H1 (cell line): ENCODE measurements around the gene DDX11. TPM values are rescaled to one million over a fixed set of nuclear protein-coding genes. Genes with fewer than 3 reads are reported as not detected.

Experiments
- CTCF ChIA-PET: fragments of 300-600 bp; sonication (Branson Sonifier 250); formaldehyde crosslinking; loops from one replicate; lab custom pipeline; 2021; ENCODE audit not compliant: partially characterized antibody; lab: Charles Lee
- POLR2A ChIA-PET: fragments of 300-600 bp; sonication (Branson Sonifier 250); formaldehyde crosslinking; loops from one replicate; lab custom pipeline; 2021; ENCODE audit warnings: inconsistent platforms; ENCODE audit not compliant: partially characterized antibody; lab: Charles Lee
- DNase-seq, 2 experiments: peaks; one replicate each; pipeline versions ENCODE4 v3.0.0 to v3.0.0-alpha.2; 2010 to 2022; ENCODE audit warnings: low spot score in 2 of 2, low read depth in 1 of 2, mixed read lengths in 1 of 2
- FAIRE-seq: peaks from 2 replicates; lab custom pipeline; 2011; peaks lifted over from hg19 to GRCh38; lab: Jason Lieb, UNC
- H2AFZ ChIP-seq: 2 replicates; pipeline ENCODE4 v1.8.1; 2012; ENCODE audit warnings: low read length, inconsistent platforms
- H2AK5ac ChIP-seq: 2 replicates; pipeline ENCODE4 v1.6.1; 2013; ENCODE audit warnings: low read depth, low read length
- H2BK120ac ChIP-seq: replicated peaks from 2 replicates; pipeline ENCODE3; 2013; ENCODE audit warnings: low read depth, low read length, inconsistent platforms
- H2BK12ac ChIP-seq: 2 replicates; pipeline ENCODE4 v1.6.1; 2013; ENCODE audit warnings: low read depth, low read length
- H2BK15ac ChIP-seq: 2 replicates; pipeline ENCODE4 v1.6.1; 2013; ENCODE audit warnings: low read length
- H2BK20ac ChIP-seq: 2 replicates; pipeline ENCODE4 v1.6.1; 2013; ENCODE audit warnings: low read length
- H2BK5ac ChIP-seq: 2 replicates; pipeline ENCODE4 v1.6.1; 2013; ENCODE audit warnings: low read depth, low read length
- H3K14ac ChIP-seq: 2 replicates; pipeline ENCODE4 v1.6.1; 2013; ENCODE audit warnings: inconsistent platforms; ENCODE audit not compliant: insufficient read length
- H3K18ac ChIP-seq: 2 replicates; pipeline ENCODE4 v1.6.1; 2013; ENCODE audit warnings: low read length; ENCODE audit errors: extremely low read depth
- H3K23ac ChIP-seq: 2 replicates; pipeline ENCODE4 v1.6.1; 2013; ENCODE audit warnings: inconsistent platforms; ENCODE audit not compliant: insufficient read length
- H3K23me2 ChIP-seq: 2 replicates; pipeline ENCODE4 v1.6.1; 2013; ENCODE audit warnings: low read depth, low read length
- H3K27ac ChIP-seq: 2 replicates; pipeline ENCODE4 v1.6.1; 2011; ENCODE audit warnings: low read depth, low read length, inconsistent platforms
- H3K27me3 ChIP-seq, 4 experiments: replicated peaks in 1 of 4; 1 replicate in 1 of 4; 2 replicates in 3 of 4; pipeline versions ENCODE4 v1.6.1 to v1.8.1; 2011 to 2013; ENCODE audit warnings: low read length in 3 of 4, mild to moderate bottlenecking in 3 of 4, inconsistent platforms in 2 of 4, mixed read lengths in 2 of 4, moderate library complexity in 1 of 4; ENCODE audit not compliant: control insufficient read depth in 3 of 4, insufficient read depth in 3 of 4; ENCODE audit errors: extremely low read depth in 1 of 4
- H3K36me3 ChIP-seq, 4 experiments: 2 replicates each; pipeline versions ENCODE4 v1.6.1 to v1.8.1; 2011 to 2013; ENCODE audit warnings: mild to moderate bottlenecking in 4 of 4, low read length in 3 of 4, moderate library complexity in 2 of 4, control low read depth in 1 of 4, inconsistent platforms in 1 of 4; ENCODE audit not compliant: insufficient read depth in 4 of 4, control insufficient read depth in 2 of 4
- H3K4ac ChIP-seq: replicated peaks from 2 replicates; pipeline ENCODE3; 2013; ENCODE audit warnings: low read length, low read depth, mixed read lengths, inconsistent platforms; ENCODE audit not compliant: insufficient read length
- H3K4me1 ChIP-seq, 4 experiments: replicated peaks in 1 of 4; 1 replicate in 1 of 4; 2 replicates in 3 of 4; pipeline versions ENCODE4 v1.6.1 to v1.8.1; 2011 to 2013; ENCODE audit warnings: low read length in 3 of 4, inconsistent platforms in 2 of 4, mixed read lengths in 1 of 4; ENCODE audit not compliant: insufficient read depth in 4 of 4, control insufficient read depth in 3 of 4
- H3K4me2 ChIP-seq, 2 experiments: 2 replicates each; pipeline versions ENCODE4 v1.6.1 to v1.8.1; 2011 to 2013; ENCODE audit warnings: low read depth in 2 of 2, low read length in 2 of 2, control low read depth in 1 of 2, inconsistent platforms in 1 of 2, mild to moderate bottlenecking in 1 of 2; ENCODE audit not compliant: insufficient read depth in 1 of 2
- H3K4me3 ChIP-seq, 4 experiments: fragments of 200-600, 300-600 bp in 1 of 4; sonication (generic), shearing (Covaris generic), sonication (Bioruptor Twin) in 1 of 4; 2 replicates each; pipeline versions ENCODE4 v1.5.1 to v1.8.1; 2011 to 2016; ENCODE audit warnings: low read length in 4 of 4, low read depth in 3 of 4, control low read depth in 2 of 4, inconsistent platforms in 2 of 4, mild to moderate bottlenecking in 2 of 4, mixed read lengths in 1 of 4, moderate library complexity in 1 of 4; ENCODE audit not compliant: insufficient read depth in 2 of 4; ENCODE audit errors: extremely low read depth in 1 of 4
- H3K56ac ChIP-seq: replicated peaks from 2 replicates; pipeline ENCODE3; 2013; ENCODE audit warnings: low read depth, mild to moderate bottlenecking, mixed read lengths, low read length, inconsistent platforms; ENCODE audit not compliant: insufficient read length
- H3K79me1 ChIP-seq: 2 replicates; pipeline ENCODE4 v1.6.1; 2013; ENCODE audit warnings: low read depth, low read length, control low read depth
- H3K79me2 ChIP-seq, 2 experiments: 2 replicates each; pipeline versions ENCODE4 v1.6.1 to v1.8.1; 2012 to 2013; ENCODE audit warnings: low read length in 2 of 2, mild to moderate bottlenecking in 2 of 2, inconsistent platforms in 1 of 2; ENCODE audit not compliant: insufficient read depth in 2 of 2, control insufficient read depth in 1 of 2
- H3K9ac ChIP-seq, 4 experiments: replicated peaks in 1 of 4; 1 replicate in 1 of 4; 2 replicates in 3 of 4; pipeline versions ENCODE4 v1.6.1 to v1.8.1; 2011 to 2013; ENCODE audit warnings: low read depth in 3 of 4, low read length in 3 of 4, control low read depth in 2 of 4, mild to moderate bottlenecking in 2 of 4, moderate library complexity in 2 of 4, inconsistent platforms in 1 of 4; ENCODE audit errors: extremely low read depth in 1 of 4
- H3K9me3 ChIP-seq, 2 experiments: 2 replicates each; pipeline versions ENCODE4 v1.6.1 to v1.8.1; 2012 to 2013; ENCODE audit warnings: mild to moderate bottlenecking in 2 of 2, moderate library complexity in 2 of 2, control low read depth in 1 of 2, inconsistent platforms in 1 of 2, low read depth in 1 of 2, low read length in 1 of 2, mixed read lengths in 1 of 2; ENCODE audit not compliant: insufficient read depth in 2 of 2
- H4K20me1 ChIP-seq, 2 experiments: replicated peaks in 1 of 2; 2 replicates each; pipeline versions ENCODE3 to v1.8.1; 2011 to 2013; ENCODE audit warnings: inconsistent platforms in 2 of 2, low read length in 2 of 2, mild to moderate bottlenecking in 1 of 2; ENCODE audit not compliant: insufficient read depth in 2 of 2, control insufficient read depth in 1 of 2
- H4K5ac ChIP-seq: 2 replicates; pipeline ENCODE4 v1.6.1; 2013; ENCODE audit warnings: low read length, low read depth, mixed read lengths, inconsistent platforms; ENCODE audit not compliant: insufficient read length
- H4K8ac ChIP-seq: 2 replicates; pipeline ENCODE4 v1.8.0; 2013; ENCODE audit warnings: mild to moderate bottlenecking, moderate library complexity, low read length, inconsistent platforms; ENCODE audit not compliant: insufficient read depth; ENCODE audit errors: extremely low read depth
- H4K91ac ChIP-seq: replicated peaks from 2 replicates; pipeline ENCODE3; 2013; ENCODE audit warnings: low read length, mixed read lengths, inconsistent platforms; ENCODE audit not compliant: insufficient read length
- BCL11A ChIP-seq, 2 experiments: IDR thresholded peaks; one replicate each; pipeline ENCODE4 v1.6.1; 2011; ENCODE audit warnings: low read depth in 2 of 2, low read length in 2 of 2, mild to moderate bottlenecking in 2 of 2
- NANOG ChIP-seq: IDR thresholded peaks from 2 replicates; pipeline ENCODE4 v1.6.1; 2011; ENCODE audit warnings: low read length, low read depth, mild to moderate bottlenecking, inconsistent platforms; ENCODE audit not compliant: insufficient read depth, poor library complexity, severe bottlenecking
- RBBP5 ChIP-seq: IDR thresholded peaks from 2 replicates; pipeline ENCODE4 v1.7.1; 2012; ENCODE audit warnings: low read depth, mild to moderate bottlenecking, inconsistent platforms, low read length, moderate library complexity, borderline replicate concordance
- RFX5 ChIP-seq: IDR thresholded peaks from 2 replicates; pipeline ENCODE4 v1.6.1; 2011; ENCODE audit warnings: low read depth, low read length, improper control_type of control experiment, borderline replicate concordance
- RXRA ChIP-seq: IDR thresholded peaks from 2 replicates; pipeline ENCODE4 v1.6.1; 2011; ENCODE audit warnings: low read depth, mild to moderate bottlenecking, low read length, moderate library complexity; ENCODE audit not compliant: insufficient read depth
- SAP30 ChIP-seq: fragments of 300-600 bp; sonication (generic); IDR thresholded peaks from 2 replicates; pipeline ENCODE4 v1.7.1; 2012; ENCODE audit warnings: low read length, moderate library complexity, mild to moderate bottlenecking, inconsistent platforms; ENCODE audit not compliant: insufficient read depth, insufficient replicate concordance
- TAF1 ChIP-seq: IDR thresholded peaks from 2 replicates; pipeline ENCODE4 v1.6.1; 2011; ENCODE audit warnings: mild to moderate bottlenecking, low read depth, low read length
- WGBS, 2 experiments: shearing (Covaris generic) in 1 of 2; methylation state at CpG; one replicate each; pipeline versions ENCODE4 v1.1.6 to v1.1.7; 2013 to 2015; ENCODE audit warnings: low lambda C conversion rate in 2 of 2, mixed read lengths in 2 of 2, inconsistent platforms in 1 of 2, low coverage in 1 of 2, missing lambda C conversion rate in 1 of 2; ENCODE audit not compliant: insufficient replicate concordance in 2 of 2, insufficient coverage in 1 of 2, insufficient read length in 1 of 2; ENCODE audit errors: extremely low coverage in 1 of 2, missing lambda C conversion rate in 1 of 2; 5-methylcytosine and 5-hydroxymethylcytosine counted together
- polyA plus RNA-seq, 7 experiments: library from polyadenylated mRNA; depleted of rRNA in 3 of 7; stranded (reverse) in 5 of 7; unstranded in 2 of 7; fragments of >200 nt in 5 of 7; fragments of 200-250 nt in 2 of 7; gene quantifications; 1 replicate in 5 of 7; 2 replicates in 1 of 7; 4 replicates in 1 of 7; pipeline versions ENCODE4 v1.2.1 to v1.2.3, GENCODE V29; 2011 to 2013; ENCODE audit warnings: missing spikeins in 2 of 7, mixed read lengths in 2 of 7
- total RNA-seq: library from RNA; stranded (reverse); fragmentation: NEBNext Ultra II Directional; extraction: Animal tissue kit (Norgen Biotek cat#: 25700); gene quantifications from 2 replicates; pipeline ENCODE4 v1.2.1, GENCODE V29; 2021
- TF ChIP-seq, protein P1 (sequence below): IDR thresholded peaks from 2 replicates; pipeline ENCODE4 v1.6.1; 2012; ENCODE audit warnings: low read length, inconsistent platforms

Gene DDX11
- total and polyA plus RNA-seq, 2 of the 8 experiments (the other 6 are each of a cell fraction or from before 2014, with no cell fraction given) = 61.6 to 141 TPM

DNA sequence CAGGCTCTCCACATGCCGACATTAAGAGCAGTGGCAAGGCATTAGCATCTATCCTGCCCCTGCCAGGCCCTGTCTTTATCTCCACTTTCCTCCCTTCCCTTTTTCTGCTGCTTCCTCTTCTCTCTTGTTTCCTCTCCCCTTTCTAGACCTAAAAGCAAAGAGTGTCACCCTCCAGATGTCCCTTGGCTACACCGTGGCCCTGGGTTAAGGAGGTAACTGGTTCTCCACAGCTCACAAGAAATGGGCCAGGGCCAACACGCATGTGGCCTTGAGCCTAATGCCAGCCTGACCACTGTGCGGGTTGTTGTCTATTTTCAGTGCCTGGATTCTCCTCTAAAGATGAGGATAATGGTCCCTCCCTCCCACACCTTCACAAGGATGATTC, 41.7 kb upstream of the DDX11 start:
- Histone ChIP-seq H3K23me2 (no peaks in the 10 kb centered on the region; the same call in 1 of the 2 replicates), H4K20me1 (no peaks in the 10 kb centered on the region), H3K4me2 (no peak overlapping the region), H3K9ac (no peak overlapping the region), H4K5ac (no peak overlapping the region), H3K79me2 (no peaks in the 10 kb centered on the region), H2BK12ac (no peak overlapping the region), H3K56ac (no peak overlapping the region), H3K27ac (no peak overlapping the region), H2BK5ac (no peak overlapping the region), H4K91ac (no peak overlapping the region), H2AFZ (no peak overlapping the region), H2BK15ac (no peak overlapping the region), H3K36me3 (no peaks in the 10 kb centered on the region), H2AK5ac (no peak overlapping the region), H2BK20ac (no peak overlapping the region), H3K4me3 (no peak overlapping the region), H3K18ac (no peak overlapping the region), H3K23ac (no peak overlapping the region), H3K4ac (no peak overlapping the region), H3K27me3 (no peaks in the 10 kb centered on the region), H4K8ac (no peak overlapping the region), H2BK120ac (no peak overlapping the region), H3K79me1 (no peaks in the 10 kb centered on the region), H3K4me1 (no peaks in the 10 kb centered on the region), H3K14ac (no peak overlapping the region), H3K9me3 (no peaks in the 10 kb centered on the region)
- CTCF ChIA-PET = interaction anchor here (1.0 to 2.2 kb wide), 3 partner anchors 10 to 196 kb away, joined by 3 to 8 read pairs (median 5); no protein-coding TSS in a partner anchor
- TF ChIP-seq SAP30 (no peak), RFX5 (no peak), RBBP5 (no peak), NANOG (no peak), BCL11A (IDR thresholded peaks at IDR 0.05; ENCODE audit: low read depth in 2 of 2, low read length in 2 of 2) (no peak), RXRA (no peak), TAF1 (no peak)
- TF ChIP-seq, protein P1, sequence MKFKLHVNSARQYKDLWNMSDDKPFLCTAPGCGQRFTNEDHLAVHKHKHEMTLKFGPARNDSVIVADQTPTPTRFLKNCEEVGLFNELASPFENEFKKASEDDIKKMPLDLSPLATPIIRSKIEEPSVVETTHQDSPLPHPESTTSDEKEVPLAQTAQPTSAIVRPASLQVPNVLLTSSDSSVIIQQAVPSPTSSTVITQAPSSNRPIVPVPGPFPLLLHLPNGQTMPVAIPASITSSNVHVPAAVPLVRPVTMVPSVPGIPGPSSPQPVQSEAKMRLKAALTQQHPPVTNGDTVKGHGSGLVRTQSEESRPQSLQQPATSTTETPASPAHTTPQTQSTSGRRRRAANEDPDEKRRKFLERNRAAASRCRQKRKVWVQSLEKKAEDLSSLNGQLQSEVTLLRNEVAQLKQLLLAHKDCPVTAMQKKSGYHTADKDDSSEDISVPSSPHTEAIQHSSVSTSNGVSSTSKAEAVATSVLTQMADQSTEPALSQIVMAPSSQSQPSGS = no peak
- no peak for FAIRE-seq
- WGBS, 2 experiments = 86% methylated on average over 4 of the region's 4 CpGs; no CpG with 5 or more reads in 1 of the 2 experiments
- no peak for DNase-seq
- POLR2A ChIA-PET = interaction anchor here (0.9 kb wide), 1 partner anchor 26 kb away, joined by 3 read pairs; no protein-coding TSS in a partner anchor
